Measurements from ENCODE around the gene NFATC1. TPM values are rescaled to one million over a fixed set of nuclear protein-coding genes. Genes with fewer than 3 reads are reported as not detected.

The NFATC1 gene
- total RNA-seq, 2 experiments from 2014 or later: 77.8 to 79.4 TPM

- H3K4me3 Mint-ChIP-seq: no peak overlapping the region
- no peaks in the 10 kb centered on the region for H3K27me3 Mint-ChIP-seq (ENCODE audit: low read depth)
- H3K36me3 Mint-ChIP-seq (ENCODE audit: low read depth): peaks cover 25% of the 10 kb centered on the region
- peak overlapping the region; percentile 56 for H3K27ac Mint-ChIP-seq
- no peak for DNase-seq
- peaks cover 45% of the 10 kb centered on the region for H3K4me1 Mint-ChIP-seq (ENCODE audit: low read depth)
- intact Hi-C loops (cut with micrococcal nuclease): no loop called here
- CTCF ChIA-PET: interaction anchor here (1.2 kb wide), 1 partner anchor 56 kb away, joined by 3 read pairs; no protein-coding TSS in a partner anchor
- H3K9me3 Mint-ChIP-seq: no peaks in the 10 kb centered on the region
Observed at GRCh38 chr18:79434607-79435401, 39.1 kb downstream of the NFATC1 start.

DNA sequence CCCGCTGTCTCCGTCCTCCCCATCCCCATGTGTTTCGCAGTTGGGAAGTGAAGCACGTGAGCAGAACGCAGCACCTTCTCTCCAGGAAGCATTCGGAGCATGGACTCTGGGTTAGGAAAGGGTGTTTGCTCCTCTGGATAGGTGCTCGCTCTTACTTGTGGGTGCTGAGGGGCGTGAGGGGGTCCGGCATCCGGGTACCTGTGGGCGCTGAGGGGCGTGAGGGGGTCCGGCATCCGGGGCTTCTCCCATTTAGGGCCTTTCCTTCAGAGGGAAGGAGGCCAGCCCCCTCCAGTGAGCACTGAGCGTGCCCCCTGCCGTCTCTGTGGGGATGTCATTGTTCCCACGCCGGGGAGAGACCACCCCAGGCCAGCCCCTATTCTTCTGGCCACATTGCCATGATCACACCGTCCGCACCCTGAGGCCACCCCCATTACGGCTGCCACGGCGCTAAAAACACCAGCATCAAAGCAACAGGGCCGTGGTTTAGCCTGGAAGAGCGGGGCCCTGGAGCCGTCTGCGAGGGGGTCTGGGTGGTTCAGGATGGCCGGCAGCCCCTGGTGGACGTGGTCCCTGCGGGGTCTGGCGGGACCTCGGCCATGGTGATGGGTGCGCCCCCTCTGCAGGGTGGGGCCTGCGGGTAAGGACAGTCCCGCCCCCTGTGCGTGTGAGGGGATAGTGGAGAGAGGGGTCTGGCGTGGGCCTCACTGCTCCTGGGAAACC lies 41.0 kb downstream of the NFATC1 start:
- CTCF ChIA-PET: no interaction called here
- H3K4me1 Mint-ChIP-seq (ENCODE audit: low read depth): peaks cover 46% of the 10 kb centered on the region
- H3K9me3 Mint-ChIP-seq: no peaks in the 10 kb centered on the region
- H3K27ac Mint-ChIP-seq: no peak overlapping the region
- no peak for DNase-seq
- H3K36me3 Mint-ChIP-seq (ENCODE audit: low read depth): peaks cover 29% of the 10 kb centered on the region
- intact Hi-C loops (cut with micrococcal nuclease): no loop called here
- H3K27me3 Mint-ChIP-seq (ENCODE audit: low read depth): no peaks in the 10 kb centered on the region
- H3K4me3 Mint-ChIP-seq: no peak overlapping the region

GRCh38 chr18:79438089-79438897 lies 42.6 kb downstream of the NFATC1 start:
- H3K27me3 Mint-ChIP-seq (ENCODE audit: low read depth): no peaks in the 10 kb centered on the region
- peaks cover 24% of the 10 kb centered on the region for H3K36me3 Mint-ChIP-seq (ENCODE audit: low read depth)
- H3K4me3 Mint-ChIP-seq: no peak overlapping the region
- intact Hi-C loops (cut with micrococcal nuclease): no loop called here
- H3K27ac Mint-ChIP-seq: peak overlapping the region; percentile 41
- no peak for DNase-seq
- CTCF ChIA-PET: interaction anchor here (1.2 to 1.3 kb wide), 2 partner anchors 45 to 59 kb away, joined by 3 to 4 read pairs; no protein-coding TSS in a partner anchor
- H3K4me1 Mint-ChIP-seq (ENCODE audit: low read depth): peaks cover 50% of the 10 kb centered on the region
- no peaks in the 10 kb centered on the region for H3K9me3 Mint-ChIP-seq

DNA sequence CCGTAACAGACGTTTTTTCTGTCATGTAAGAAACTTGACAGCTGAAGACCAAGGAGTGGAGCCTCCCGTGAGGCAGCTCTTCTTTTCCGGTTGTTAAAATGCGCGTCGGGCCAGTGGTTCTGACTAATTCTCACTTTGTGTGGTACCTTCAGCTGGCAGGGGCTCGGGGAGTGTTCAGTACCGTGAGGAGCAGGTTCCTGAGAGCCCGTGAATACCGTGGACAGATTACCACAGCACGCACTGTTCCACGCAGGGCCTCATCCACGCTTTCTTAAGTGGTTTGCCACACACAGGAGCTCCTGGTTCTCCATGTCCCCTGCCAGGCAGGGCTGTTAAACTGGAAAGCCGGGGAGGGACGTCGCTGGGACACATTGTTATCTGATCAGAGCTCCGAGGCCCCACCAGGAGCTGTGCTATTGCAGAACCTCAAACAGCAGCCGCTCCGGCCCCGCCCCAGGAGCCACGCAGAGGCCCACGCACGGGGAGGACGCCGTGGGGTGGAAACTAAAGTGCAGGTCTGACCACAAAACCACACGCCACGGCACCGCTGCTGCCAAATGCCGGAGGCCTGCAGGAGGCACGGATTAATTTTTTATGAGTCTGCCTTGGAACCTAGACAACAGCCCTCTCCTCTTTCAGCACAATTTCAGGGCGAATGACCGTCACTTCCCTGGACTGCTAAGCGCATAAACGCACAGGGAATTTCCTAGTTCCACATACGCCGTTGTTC lies 43.3 kb downstream of the NFATC1 start:
- Mint-ChIP-seq H3K4me1 (ENCODE audit: low read depth) (peaks cover 50% of the 10 kb centered on the region), H3K36me3 (ENCODE audit: low read depth) (peaks cover 24% of the 10 kb centered on the region), H3K4me3 (no peak overlapping the region), H3K27ac (peak overlapping the region; percentile 30), H3K27me3 (ENCODE audit: low read depth) (no peaks in the 10 kb centered on the region), H3K9me3 (no peaks in the 10 kb centered on the region)
- CTCF ChIA-PET: interaction anchor here (0.8 to 1.3 kb wide), 4 partner anchors 15 to 59 kb away, joined by 3 to 4 read pairs (median 4); no protein-coding TSS in a partner anchor
- intact Hi-C loops (cut with micrococcal nuclease): no loop called here
- peak; percentile 25 for DNase-seq

DNA sequence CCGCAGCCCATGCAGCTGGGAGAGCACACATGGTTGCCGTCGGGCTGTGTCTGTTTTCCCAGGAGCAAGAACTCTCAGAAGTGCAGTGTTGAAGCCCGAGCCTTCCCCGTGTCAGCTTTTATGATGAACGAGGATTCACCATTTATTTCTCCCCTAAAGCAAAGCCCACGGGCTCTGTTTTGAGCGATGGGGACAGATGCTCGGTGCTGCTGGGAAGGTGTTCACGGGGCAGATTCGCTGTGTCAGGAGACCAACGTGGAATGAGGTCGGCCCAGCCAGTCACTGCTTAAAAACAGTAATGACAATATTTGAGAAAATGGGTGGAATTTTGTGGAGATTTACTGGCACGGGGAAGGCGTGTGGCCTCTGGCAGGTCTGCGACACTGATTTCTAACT lies 43.9 kb downstream of the NFATC1 start:
- DNase-seq: no peak
- Mint-ChIP-seq H3K27me3 (ENCODE audit: low read depth) (no peaks in the 10 kb centered on the region), H3K36me3 (ENCODE audit: low read depth) (peaks cover 24% of the 10 kb centered on the region), H3K4me3 (no peak overlapping the region), H3K27ac (no peak overlapping the region), H3K4me1 (ENCODE audit: low read depth) (peaks cover 49% of the 10 kb centered on the region), H3K9me3 (no peaks in the 10 kb centered on the region)
- intact Hi-C loops (cut with micrococcal nuclease): no loop called here
- CTCF ChIA-PET: interaction anchor here (0.8 to 1.0 kb wide), 2 partner anchors 15 to 58 kb away, joined by 4 read pairs; no protein-coding TSS in a partner anchor

DNA sequence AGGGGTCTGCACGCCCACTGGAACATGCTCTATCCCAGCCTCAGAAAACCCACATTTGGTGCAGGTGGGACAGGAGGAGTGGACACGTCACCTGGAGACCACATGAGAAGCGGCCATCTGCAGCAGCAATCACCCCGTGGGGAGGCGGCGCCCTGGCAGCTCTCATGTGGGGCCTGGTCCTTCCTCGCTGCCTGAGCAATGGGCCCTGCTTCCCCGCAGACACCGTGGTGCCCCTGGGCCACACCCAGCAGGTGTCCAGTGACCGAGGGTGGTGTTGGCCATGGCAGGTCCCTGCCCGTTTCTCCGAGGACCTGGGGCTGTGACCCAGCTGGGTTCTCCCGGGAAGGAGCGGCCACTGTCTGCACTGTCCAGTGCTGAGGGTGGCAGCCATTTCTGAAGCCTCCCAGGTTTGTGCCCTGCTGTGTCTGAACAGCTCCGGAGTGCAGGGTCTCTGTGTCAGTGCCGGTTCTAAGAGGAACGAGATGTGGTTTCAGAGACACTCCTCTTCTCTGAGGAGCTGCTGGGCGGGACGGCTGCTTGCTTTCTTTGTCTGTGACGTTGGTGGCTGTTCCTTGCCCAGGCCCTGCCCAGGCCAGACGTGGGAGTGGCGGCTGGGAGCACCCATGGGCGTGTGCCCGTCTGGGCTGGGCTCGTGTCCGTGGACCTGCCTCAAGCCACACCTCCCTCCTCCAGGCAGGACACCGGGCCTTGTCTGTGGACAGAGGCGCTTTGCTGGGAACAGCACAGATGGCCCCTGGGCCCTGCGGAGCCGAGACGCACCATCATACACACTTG lies 44.8 kb downstream of the NFATC1 start:
- intact Hi-C loops (cut with micrococcal nuclease): no loop called here

DNA sequence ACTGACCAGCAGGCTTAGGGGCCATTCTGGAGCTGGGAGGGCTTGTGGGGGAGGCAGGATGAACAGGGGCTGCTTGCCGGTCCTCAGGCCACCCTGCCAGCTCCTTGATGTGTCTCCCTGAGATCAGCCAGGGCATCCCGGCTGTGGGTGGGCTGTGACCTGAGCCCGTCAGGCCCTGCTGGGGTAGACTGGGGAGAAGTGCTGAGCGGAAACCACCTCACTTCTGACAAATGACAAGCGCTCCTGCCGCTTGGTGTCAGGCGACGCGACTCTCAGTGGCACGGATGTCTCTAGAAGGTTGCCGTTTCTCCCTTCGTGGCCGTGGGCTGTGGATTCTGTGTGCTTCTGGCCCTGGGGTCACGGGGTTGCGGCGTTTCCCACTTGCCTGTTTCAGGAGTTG lies 45.7 kb downstream of the NFATC1 start:
- DNase-seq: no peak
- intact Hi-C loops (cut with micrococcal nuclease): no loop called here
- CTCF ChIA-PET: no interaction called here
- Mint-ChIP-seq H3K4me1 (ENCODE audit: low read depth) (peaks cover 34% of the 10 kb centered on the region), H3K9me3 (no peaks in the 10 kb centered on the region), H3K27ac (no peak overlapping the region), H3K27me3 (ENCODE audit: low read depth) (no peaks in the 10 kb centered on the region), H3K4me3 (no peak overlapping the region), H3K36me3 (ENCODE audit: low read depth) (peaks cover 20% of the 10 kb centered on the region)

More for the DNA sequence above, 44.8 kb downstream of the NFATC1 start:
- no peak for DNase-seq
- peaks cover 40% of the 10 kb centered on the region for H3K4me1 Mint-ChIP-seq (ENCODE audit: low read depth)
- CTCF ChIA-PET: no interaction called here
- no peaks in the 10 kb centered on the region for H3K27me3 Mint-ChIP-seq (ENCODE audit: low read depth)
- H3K27ac Mint-ChIP-seq: no peak overlapping the region
- H3K4me3 Mint-ChIP-seq: no peak overlapping the region
- peaks cover 21% of the 10 kb centered on the region for H3K36me3 Mint-ChIP-seq (ENCODE audit: low read depth)
- H3K9me3 Mint-ChIP-seq: no peaks in the 10 kb centered on the region

GRCh38 chr18:79442508-79443221 lies 46.9 kb downstream of the NFATC1 start:
- Mint-ChIP-seq H3K27ac (peak overlapping the region; percentile 8), H3K9me3 (no peaks in the 10 kb centered on the region), H3K4me1 (ENCODE audit: low read depth) (peaks cover 33% of the 10 kb centered on the region), H3K27me3 (ENCODE audit: low read depth) (no peaks in the 10 kb centered on the region), H3K36me3 (ENCODE audit: low read depth) (peaks cover 26% of the 10 kb centered on the region), H3K4me3 (no peak overlapping the region)
- intact Hi-C loops (cut with micrococcal nuclease): no loop called here
- DNase-seq: no peak
- CTCF ChIA-PET: interaction anchor here (0.6 kb wide), 1 partner anchor 81 kb away, joined by 3 read pairs; no protein-coding TSS in a partner anchor

GRCh38 chr18:79445221-79445620 lies 49.5 kb downstream of the NFATC1 start:
- intact Hi-C loops (cut with micrococcal nuclease): no loop called here
- CTCF ChIA-PET: no interaction called here
- no peak overlapping the region for H3K27ac Mint-ChIP-seq
- H3K36me3 Mint-ChIP-seq (ENCODE audit: low read depth): peaks cover 24% of the 10 kb centered on the region
- no peaks in the 10 kb centered on the region for H3K9me3 Mint-ChIP-seq
- DNase-seq: no peak
- peaks cover 11% of the 10 kb centered on the region for H3K4me1 Mint-ChIP-seq (ENCODE audit: low read depth)
- H3K27me3 Mint-ChIP-seq (ENCODE audit: low read depth): no peaks in the 10 kb centered on the region
- no peak overlapping the region for H3K4me3 Mint-ChIP-seq

DNA sequence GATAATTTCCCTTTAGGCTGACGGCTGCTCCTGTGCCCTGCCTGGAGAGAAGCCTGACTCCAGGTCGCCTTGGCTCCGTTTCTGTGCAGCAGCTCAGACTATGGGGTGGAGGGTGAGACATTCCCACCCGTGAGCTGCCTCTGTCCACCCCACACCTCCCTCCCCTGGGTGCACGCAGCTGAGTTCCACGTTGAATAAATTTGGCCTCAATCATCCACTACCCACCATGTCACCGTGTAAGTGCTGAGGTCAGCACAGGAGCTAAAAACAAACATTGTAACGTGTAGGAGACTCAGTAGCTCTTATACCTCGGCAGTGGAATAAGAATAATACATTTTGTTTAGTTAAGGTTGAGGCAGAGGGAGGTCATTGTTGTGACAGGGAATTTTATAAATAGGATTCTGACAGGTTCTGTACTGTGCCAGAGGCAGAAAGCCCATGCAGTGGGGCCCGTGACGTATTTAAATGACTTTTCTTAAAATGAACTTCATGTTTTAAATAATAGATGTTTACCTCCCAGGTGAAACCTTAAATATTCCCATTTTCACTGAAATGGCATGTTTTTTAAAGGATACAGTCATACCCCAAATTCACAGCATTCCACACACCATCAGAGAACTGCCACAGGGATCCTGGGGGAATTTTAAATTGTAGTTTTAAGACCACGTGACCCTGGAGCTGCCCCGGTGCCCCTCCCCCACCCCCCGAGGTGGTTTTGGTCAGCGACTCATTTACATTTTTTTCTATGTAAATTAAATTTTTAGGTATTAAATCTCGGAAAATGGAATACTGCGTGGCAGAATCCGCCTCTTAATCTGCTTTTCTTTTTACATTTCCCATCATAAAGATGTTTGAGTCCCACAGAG lies 50.2 kb downstream of the NFATC1 start:
- no peak for DNase-seq
- Mint-ChIP-seq H3K27me3 (ENCODE audit: low read depth) (no peaks in the 10 kb centered on the region), H3K4me3 (no peak overlapping the region), H3K27ac (no peak overlapping the region), H3K36me3 (ENCODE audit: low read depth) (peaks cover 24% of the 10 kb centered on the region), H3K4me1 (ENCODE audit: low read depth) (peaks cover 11% of the 10 kb centered on the region), H3K9me3 (no peaks in the 10 kb centered on the region)
- intact Hi-C loops (cut with micrococcal nuclease): no loop called here
- CTCF ChIA-PET: interaction anchor here (0.6 to 0.9 kb wide), 2 partner anchors 50 to 67 kb away, joined by 3 read pairs; no protein-coding TSS in a partner anchor

Data from activated naive CD4-positive, alpha-beta T cell treated with anti-CD3 and anti-CD28 coated beads for 36 hours (primary cell).